ENCODE measurements around the gene USP6NL. TPM values are rescaled to one million over a fixed set of nuclear protein-coding genes. Genes with fewer than 3 reads are reported as not detected.

USP6NL gene
- total RNA-seq, 4 donors from 2014 or later: 28.8 to 56.4 (median 34.0) TPM

GRCh38 chr10:11578802-11579255 lies 32.6 kb downstream of the USP6NL start:
- Histone ChIP-seq H3K27me3 (no peaks in the 10 kb centered on the region), H3K36me3 (no peaks in the 10 kb centered on the region), H3K9me3 (no peaks in the 10 kb centered on the region), H3K27ac (no peak overlapping the region), H3K4me3 (no peak overlapping the region), H3K4me1 (peaks cover 0 to 3% (median 2%) of the 10 kb centered on the region in 3 donors)
- TF ChIP-seq CTCF (IDR thresholded peaks at IDR 0.05) (no peak), POLR2A (IDR thresholded peaks at IDR 0.05) (no peak)
- 53 to 75% methylated on average over 2 of the region's 2 CpGs for WGBS, 2 donors
- intact Hi-C loops (cut with DNase I): no loop called here
- DNase-seq: no peak

- Histone ChIP-seq H3K4me3 (no peak overlapping the region), H3K9me3 (no peaks in the 10 kb centered on the region), H3K27ac (no peak overlapping the region), H3K36me3 (no peaks in the 10 kb centered on the region), H3K27me3 (no peaks in the 10 kb centered on the region), H3K4me1 (peaks cover 3 to 14% (median 5%) of the 10 kb centered on the region in 3 donors)
- WGBS, 2 donors: 88 to 95% methylated on average over 6 of the region's 6 CpGs
- no peak for TF ChIP-seq CTCF (IDR thresholded peaks at IDR 0.05)
- no peak for TF ChIP-seq POLR2A (IDR thresholded peaks at IDR 0.05)
- intact Hi-C loops (cut with DNase I): no loop called here
- no peak for DNase-seq
Observed at GRCh38 chr10:11576092-11576809, 35.2 kb downstream of the USP6NL start.

GRCh38 chr10:11573497-11573896 lies 38.0 kb downstream of the USP6NL start:
- intact Hi-C loops (cut with DNase I): no loop called here
- no peaks in the 10 kb centered on the region for H3K27me3 ChIP-seq
- no peak for DNase-seq
- H3K4me3 ChIP-seq: no peak overlapping the region
- no peak overlapping the region for H3K27ac ChIP-seq
- no peaks in the 10 kb centered on the region for H3K36me3 ChIP-seq
- 55 to 60% methylated on average over 3 of the region's 3 CpGs for WGBS, 2 donors
- H3K4me1 ChIP-seq: peaks cover 3 to 14% (median 5%) of the 10 kb centered on the region in 3 donors
- H3K9me3 ChIP-seq: no peaks in the 10 kb centered on the region
- TF ChIP-seq CTCF (IDR thresholded peaks at IDR 0.05): no peak
- TF ChIP-seq POLR2A (IDR thresholded peaks at IDR 0.05): no peak

- no peaks in the 10 kb centered on the region for H3K36me3 ChIP-seq
- no peak overlapping the region for H3K27ac ChIP-seq
- H3K4me1 ChIP-seq: peaks cover 3 to 14% (median 5%) of the 10 kb centered on the region in 3 donors
- 85 to 94% methylated on average over 5 of the region's 5 CpGs for WGBS, 2 donors
- H3K27me3 ChIP-seq: no peaks in the 10 kb centered on the region
- intact Hi-C loops (cut with DNase I): no loop called here
- no peak overlapping the region for H3K4me3 ChIP-seq
- TF ChIP-seq POLR2A (IDR thresholded peaks at IDR 0.05) (no peak), CTCF (IDR thresholded peaks at IDR 0.05) (no peak)
- no peak for DNase-seq
- no peaks in the 10 kb centered on the region for H3K9me3 ChIP-seq
Observed at GRCh38 chr10:11570751-11571150, 40.7 kb downstream of the USP6NL start.

GRCh38 chr10:11569471-11569870 lies 42.0 kb downstream of the USP6NL start:
- TF ChIP-seq CTCF (IDR thresholded peaks at IDR 0.05) (no peak), POLR2A (IDR thresholded peaks at IDR 0.05) (no peak)
- Histone ChIP-seq H3K27me3 (no peaks in the 10 kb centered on the region), H3K9me3 (no peaks in the 10 kb centered on the region), H3K4me1 (peaks cover 3 to 14% (median 5%) of the 10 kb centered on the region in 3 donors), H3K27ac (no peak overlapping the region), H3K36me3 (no peaks in the 10 kb centered on the region), H3K4me3 (no peak overlapping the region)
- intact Hi-C loops (cut with DNase I): no loop called here
- DNase-seq: no peak
- WGBS, 2 donors: 90 to 92% methylated on average over 6 of the region's 6 CpGs
